ENCODE results near the gene RASGRF1. TPM values are rescaled to one million over a fixed set of nuclear protein-coding genes. Genes with fewer than 3 reads are reported as not detected.
A peak's percentile ranks its signal among the peaks of the same experiment; 100 is the strongest.

RASGRF1 gene
- total and polyA plus RNA-seq, 9 of the 15 experiments (the other 6 are each of a cell fraction or from before 2014, with no cell fraction given) = 0.03 to 0.58 (median 0.06) TPM; not detected in 1

GRCh38 chr15:78979456-78980320, 110.9 kb downstream of the RASGRF1 start (continued):
- TF ChIP-seq ZFP36 (IDR thresholded peaks at IDR 0.05; ENCODE audit: low read depth, low read length, partially characterized antibody) (no peak), ZFP91 (CRISPR knock-in tag; IDR thresholded peaks at IDR 0.05) (no peak), ZNF79 (CRISPR knock-in tag; IDR thresholded peaks at IDR 0.05; ENCODE audit: low read depth) (no peak), NELFE (IDR thresholded peaks at IDR 0.05; ENCODE audit: insufficient read depth, insufficient read length) (no peak), SOX6 (IDR thresholded peaks at IDR 0.05) (no peak), ZC3H8 (IDR thresholded peaks at IDR 0.05) (no peak), CAMTA2 (CRISPR knock-in tag; conservative IDR thresholded peaks at IDR 0.05) (no peak), ZNF551 (CRISPR knock-in tag; IDR thresholded peaks at IDR 0.05) (no peak), ATF3 (IDR thresholded peaks at IDR 0.05) (no peak), ATF3 (CRISPR knock-in tag; conservative IDR thresholded peaks at IDR 0.05) (no peak), ZNF124 (CRISPR knock-in tag; IDR thresholded peaks at IDR 0.05) (no peak), SIRT6 (IDR thresholded peaks at IDR 0.05; ENCODE audit: low read depth, low read length) (no peak), RNF219 (CRISPR knock-in tag; IDR thresholded peaks at IDR 0.05) (no peak), ILF3 (IDR thresholded peaks at IDR 0.05; ENCODE audit: borderline replicate concordance) (no peak), ZNF780A (CRISPR knock-in tag; IDR thresholded peaks at IDR 0.05) (no peak), ZNF655 (CRISPR knock-in tag; IDR thresholded peaks at IDR 0.05) (no peak), TRIM25 (IDR thresholded peaks at IDR 0.05; ENCODE audit: borderline replicate concordance) (no peak), FOXA3 (CRISPR knock-in tag; conservative IDR thresholded peaks at IDR 0.05 in 1 of 2, IDR thresholded peaks at IDR 0.05 in 1 of 2) (0 out of 4 replicates have a peak, but pooled peaks of 1 of the 2 experiments have one; percentile 18), NEUROD1 (IDR thresholded peaks at IDR 0.05; ENCODE audit: borderline replicate concordance, low read depth, low read length, partially characterized antibody) (peak; percentile 46), TSC22D4 (tag; IDR thresholded peaks at IDR 0.05) (no peak)
